Endodermal cell (in vitro differentiated cells): Measurements from ENCODE around the gene NPPA. TPM values are rescaled to one million over a fixed set of nuclear protein-coding genes. Genes with fewer than 3 reads are reported as not detected.

ENCODE experiments used
- DNase-seq: peaks from one replicate; pipeline ENCODE4 v3.0.0-alpha.2; 2017
- H3K27ac ChIP-seq: 2 replicates; pipeline ENCODE4 v1.5.1; 2013; ENCODE audit warnings: mild to moderate bottlenecking, low read depth, low read length, moderate library complexity
- H3K27me3 ChIP-seq: 2 replicates; pipeline ENCODE4 v1.6.1; 2013; ENCODE audit warnings: mild to moderate bottlenecking, low read length, moderate library complexity; ENCODE audit not compliant: insufficient read depth, control insufficient read depth, poor library complexity, severe bottlenecking
- H3K36me3 ChIP-seq: 2 replicates; pipeline ENCODE4 v1.7.0; 2013; ENCODE audit warnings: mild to moderate bottlenecking, low read length, moderate library complexity; ENCODE audit not compliant: control insufficient read depth, insufficient read depth
- H3K4me1 ChIP-seq: one replicate; pipeline ENCODE4 v1.7.0; 2013; ENCODE audit warnings: low read length; ENCODE audit not compliant: control insufficient read depth, insufficient read depth
- H3K4me3 ChIP-seq: 2 replicates; pipeline ENCODE4 v1.5.1; 2013; ENCODE audit warnings: mild to moderate bottlenecking, low read length, moderate library complexity
- H3K9ac ChIP-seq: 2 replicates; pipeline ENCODE4 v1.6.1; 2013; ENCODE audit warnings: mild to moderate bottlenecking, low read length, moderate library complexity; ENCODE audit not compliant: poor library complexity, severe bottlenecking; ENCODE audit errors: extremely low read depth
- H3K9me3 ChIP-seq: 2 replicates; pipeline ENCODE4 v1.6.1; 2013; ENCODE audit warnings: mild to moderate bottlenecking, low read length, moderate library complexity; ENCODE audit not compliant: control insufficient read depth
- H3K27ac Mint-ChIP-seq: 2 replicates; pipeline ENCODE4 v1.8.0; 2020; ENCODE audit warnings: mixed read lengths
- H3K27me3 Mint-ChIP-seq: 2 replicates; pipeline ENCODE4 v1.8.0; 2021; ENCODE audit warnings: mild to moderate bottlenecking, mixed read lengths; ENCODE audit not compliant: insufficient read depth
- H3K36me3 Mint-ChIP-seq: 2 replicates; pipeline ENCODE4 v1.8.0; 2020; ENCODE audit warnings: low read depth, mixed read lengths
- H3K4me1 Mint-ChIP-seq: 2 replicates; pipeline ENCODE4 v1.8.0; 2020; ENCODE audit warnings: mixed read lengths
- H3K4me3 Mint-ChIP-seq: 2 replicates; pipeline ENCODE4 v1.8.0; 2020; ENCODE audit warnings: mild to moderate bottlenecking, moderate library complexity, mixed read lengths
- H3K9me3 Mint-ChIP-seq: 2 replicates; pipeline ENCODE4 v1.8.0; 2020; ENCODE audit warnings: mild to moderate bottlenecking, mixed read lengths
- WGBS, 2 experiments: methylation state at CpG; one replicate each; pipeline versions ENCODE4 v1.1.5 to v1.1.7; 2013; ENCODE audit warnings: missing lambda C conversion rate in 2 of 2, mixed read lengths in 1 of 2; ENCODE audit not compliant: insufficient coverage in 1 of 2, insufficient read length in 1 of 2; 5-methylcytosine and 5-hydroxymethylcytosine counted together
- total RNA-seq, 2 donors: library from RNA; stranded (reverse); fragmentation: NEBNext Ultra II Directional in 1 of 2; extraction: Animal tissue kit (Norgen Biotek cat#: 25700) in 1 of 2; gene quantifications; 2 replicates in 1 of 2; 3 replicates in 1 of 2; pipeline ENCODE4 v1.2.1, GENCODE V29; 2021
- TF ChIP-seq, protein P1 (sequence below): fragments of 200-600 bp; sonication (generic); conservative IDR thresholded peaks from 2 replicates; pipeline ENCODE4 v1.5.0; 2021; ENCODE audit warnings: antibody characterized with exemption, mild to moderate bottlenecking

Gene NPPA
- total RNA-seq, 2 donors from 2014 or later, result not detected

- H3K27ac Mint-ChIP-seq, result no peak overlapping the region
- DNase-seq, result no peak
- peaks cover 2% of the 10 kb centered on the region for H3K4me1 Mint-ChIP-seq
- H3K36me3 Mint-ChIP-seq, result peaks cover 61% of the 10 kb centered on the region
- no peaks in the 10 kb centered on the region for H3K9me3 Mint-ChIP-seq
- Histone ChIP-seq H3K27me3 (no peaks in the 10 kb centered on the region), H3K27ac (no peak overlapping the region), H3K4me3 (no peak overlapping the region), H3K9me3 (no peaks in the 10 kb centered on the region), H3K36me3 (peaks cover 67% of the 10 kb centered on the region), H3K4me1 (no peaks in the 10 kb centered on the region), H3K9ac (no peak overlapping the region)
- no peak overlapping the region for H3K4me3 Mint-ChIP-seq
- WGBS, 2 experiments, result 94 to 95% methylated on average over 16 to 19 of the region's 19 CpGs
- H3K27me3 Mint-ChIP-seq, result no peaks in the 10 kb centered on the region
- TF ChIP-seq, protein P1, sequence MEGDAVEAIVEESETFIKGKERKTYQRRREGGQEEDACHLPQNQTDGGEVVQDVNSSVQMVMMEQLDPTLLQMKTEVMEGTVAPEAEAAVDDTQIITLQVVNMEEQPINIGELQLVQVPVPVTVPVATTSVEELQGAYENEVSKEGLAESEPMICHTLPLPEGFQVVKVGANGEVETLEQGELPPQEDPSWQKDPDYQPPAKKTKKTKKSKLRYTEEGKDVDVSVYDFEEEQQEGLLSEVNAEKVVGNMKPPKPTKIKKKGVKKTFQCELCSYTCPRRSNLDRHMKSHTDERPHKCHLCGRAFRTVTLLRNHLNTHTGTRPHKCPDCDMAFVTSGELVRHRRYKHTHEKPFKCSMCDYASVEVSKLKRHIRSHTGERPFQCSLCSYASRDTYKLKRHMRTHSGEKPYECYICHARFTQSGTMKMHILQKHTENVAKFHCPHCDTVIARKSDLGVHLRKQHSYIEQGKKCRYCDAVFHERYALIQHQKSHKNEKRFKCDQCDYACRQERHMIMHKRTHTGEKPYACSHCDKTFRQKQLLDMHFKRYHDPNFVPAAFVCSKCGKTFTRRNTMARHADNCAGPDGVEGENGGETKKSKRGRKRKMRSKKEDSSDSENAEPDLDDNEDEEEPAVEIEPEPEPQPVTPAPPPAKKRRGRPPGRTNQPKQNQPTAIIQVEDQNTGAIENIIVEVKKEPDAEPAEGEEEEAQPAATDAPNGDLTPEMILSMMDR, result no peak
These were observed 5.2 kb downstream of the NPPA start for GRCh38 chr1:11842154-11843041.

- Mint-ChIP-seq H3K4me1 (peaks cover 2% of the 10 kb centered on the region), H3K27ac (no peak overlapping the region), H3K27me3 (no peaks in the 10 kb centered on the region), H3K4me3 (no peak overlapping the region), H3K9me3 (no peaks in the 10 kb centered on the region), H3K36me3 (peaks cover 59% of the 10 kb centered on the region)
- H3K9me3 ChIP-seq, result no peaks in the 10 kb centered on the region
- H3K36me3 ChIP-seq, result peaks cover 70% of the 10 kb centered on the region
- H3K4me3 ChIP-seq, result no peak overlapping the region
- WGBS, 2 experiments, result 92 to 94% methylated on average over 13 to 17 of the region's 17 CpGs
- no peaks in the 10 kb centered on the region for H3K27me3 ChIP-seq
- DNase-seq, result no peak
- H3K9ac ChIP-seq, result no peak overlapping the region
- TF ChIP-seq, protein P1, result no peak
- no peaks in the 10 kb centered on the region for H3K4me1 ChIP-seq
- H3K27ac ChIP-seq, result no peak overlapping the region
These were observed 6.1 kb downstream of the NPPA start for GRCh38 chr1:11841245-11842153.
